Measurements from ENCODE around the gene PDE2A. TPM values are rescaled to one million over a fixed set of nuclear protein-coding genes. Genes with fewer than 3 reads are reported as not detected.

Gene PDE2A
- total RNA-seq, 4 donors from 2014 or later = 40.2 to 69.6 (median 50.4) TPM

GRCh38 chr11:72721276-72721675 lies 47.1 kb upstream of the PDE2A start:
- peaks cover 20 to 45% of the 10 kb centered on the region in 2 donors for H3K4me1 ChIP-seq
- intact Hi-C loops (cut with DNase I) = no loop called here
- 21 to 25% methylated on average over 3 of the region's 3 CpGs for WGBS, 2 donors
- H3K4me3 ChIP-seq (replicated peaks in 1 of 3) = peak overlapping the region in 2 of 3 donors; percentile 25 to 54
- TF ChIP-seq POLR2A (IDR thresholded peaks at IDR 0.05) = no peak
- TF ChIP-seq CTCF (IDR thresholded peaks at IDR 0.05) = no peak
- no peaks in the 10 kb centered on the region for H3K27me3 ChIP-seq
- H3K9me3 ChIP-seq = no peaks in the 10 kb centered on the region
- no peak for DNase-seq
- peak overlapping the region; percentile 11 to 85 (median 82) for H3K27ac ChIP-seq
- H3K36me3 ChIP-seq = peaks cover 0 to 10% of the 10 kb centered on the region in 2 donors

- Histone ChIP-seq H3K4me1 (peaks cover 20 to 45% of the 10 kb centered on the region in 2 donors), H3K27ac (peak overlapping the region in 2 of 3 donors; percentile 82 to 85), H3K27me3 (no peaks in the 10 kb centered on the region), H3K4me3 (replicated peaks in 1 of 3) (peak overlapping the region in 1 of 3 donors; percentile 54), H3K36me3 (peaks cover 0 to 10% of the 10 kb centered on the region in 2 donors), H3K9me3 (no peaks in the 10 kb centered on the region)
- no peak for TF ChIP-seq POLR2A (IDR thresholded peaks at IDR 0.05)
- no peak for TF ChIP-seq CTCF (IDR thresholded peaks at IDR 0.05)
- intact Hi-C loops (cut with DNase I) = no loop called here
- DNase-seq = no peak
- WGBS, 2 donors = 69 to 93% methylated on average over 1 to 4 of the region's 4 CpGs
Measured at GRCh38 chr11:72720784-72721183, 46.6 kb upstream of the PDE2A start.

GRCh38 chr11:72720047-72720446 lies 45.8 kb upstream of the PDE2A start:
- no peak for TF ChIP-seq POLR2A (IDR thresholded peaks at IDR 0.05)
- no peak for TF ChIP-seq CTCF (IDR thresholded peaks at IDR 0.05)
- H3K27ac ChIP-seq = no peak overlapping the region
- intact Hi-C loops (cut with DNase I) = no loop called here
- peaks cover 20 to 40% of the 10 kb centered on the region in 2 donors for H3K4me1 ChIP-seq
- H3K36me3 ChIP-seq = peaks cover 0 to 10% of the 10 kb centered on the region in 2 donors
- no peak overlapping the region for H3K4me3 ChIP-seq (replicated peaks in 1 of 3)
- 74 to 76% methylated on average over 2 to 3 of the region's 3 CpGs for WGBS, 2 donors
- no peaks in the 10 kb centered on the region for H3K9me3 ChIP-seq
- no peaks in the 10 kb centered on the region for H3K27me3 ChIP-seq
- DNase-seq = no peak

GRCh38 chr11:72719551-72719950 lies 45.3 kb upstream of the PDE2A start:
- TF ChIP-seq POLR2A (IDR thresholded peaks at IDR 0.05) (no peak), CTCF (IDR thresholded peaks at IDR 0.05) (no peak)
- no peaks in the 10 kb centered on the region for H3K9me3 ChIP-seq
- H3K4me3 ChIP-seq (replicated peaks in 1 of 3) = no peak overlapping the region

GRCh38 chr11:72719144-72719543 lies 44.9 kb upstream of the PDE2A start:
- H3K4me1 ChIP-seq = peaks cover 20 to 36% of the 10 kb centered on the region in 2 donors
- intact Hi-C loops (cut with DNase I) = no loop called here
- no peak overlapping the region for H3K27ac ChIP-seq
- no peaks in the 10 kb centered on the region for H3K9me3 ChIP-seq
- no peaks in the 10 kb centered on the region for H3K27me3 ChIP-seq
- WGBS, 2 donors = 8 to 53% methylated on average over 2 of the region's 2 CpGs
- TF ChIP-seq POLR2A (IDR thresholded peaks at IDR 0.05) = no peak
- TF ChIP-seq CTCF (IDR thresholded peaks at IDR 0.05) = no peak
- H3K36me3 ChIP-seq = peaks cover 0 to 10% of the 10 kb centered on the region in 2 donors
- no peak for DNase-seq
- H3K4me3 ChIP-seq (replicated peaks in 1 of 3) = no peak overlapping the region

More at GRCh38 chr11:72719551-72719950, 45.3 kb upstream of the PDE2A start:
- no peak overlapping the region for H3K27ac ChIP-seq
- intact Hi-C loops (cut with DNase I) = no loop called here
- no peak for DNase-seq
- peaks cover 20 to 36% of the 10 kb centered on the region in 2 donors for H3K4me1 ChIP-seq
- H3K27me3 ChIP-seq = no peaks in the 10 kb centered on the region
- H3K36me3 ChIP-seq = peaks cover 0 to 10% of the 10 kb centered on the region in 2 donors
- WGBS, 2 donors = 83 to 85% methylated on average over 4 of the region's 4 CpGs
